GM21515 (cell line): Measurements from ENCODE around the gene ACP4.

Experiments used
- ATAC-seq: cut with Tn5 transposase; IDR thresholded peaks from one replicate; pipeline ENCODE4 v1.9.1; 2021; ENCODE audit not compliant: unreplicated experiment

The ACP4 gene

GRCh38 chr19:50820549-50821247 lies 30.5 kb downstream of the ACP4 start:
- ATAC-seq, result no peak

- ATAC-seq, result no peak
Observed at GRCh38 chr19:50821248-50821612, 31.0 kb downstream of the ACP4 start.

GRCh38 chr19:50821622-50822021 lies 31.4 kb downstream of the ACP4 start:
- ATAC-seq, result no peak

GRCh38 chr19:50822661-50823208 lies 32.5 kb downstream of the ACP4 start:
- ATAC-seq, result no peak

GRCh38 chr19:50823389-50824042 lies 33.3 kb downstream of the ACP4 start, which contains the start of gene KLK1:
Gene KLK1 (minus strand): TSS chr19:50823787. CDS start chr19:50823748, 39 bp downstream.
- ATAC-seq, result no peak

GRCh38 chr19:50826492-50827240 lies 36.5 kb downstream of the ACP4 start:
- ATAC-seq, result no peak

- ATAC-seq, result no peak
Observed at GRCh38 chr19:50827476-50827875, 37.3 kb downstream of the ACP4 start.

GRCh38 chr19:50829801-50830200 lies 39.6 kb downstream of the ACP4 start:
- no peak for ATAC-seq

- ATAC-seq, result no peak
Observed at GRCh38 chr19:50830266-50831025, 40.2 kb downstream of the ACP4 start.

GRCh38 chr19:50831026-50831396 lies 40.8 kb downstream of the ACP4 start:
- no peak for ATAC-seq

- ATAC-seq, result no peak
Observed at GRCh38 chr19:50832666-50833065, 42.5 kb downstream of the ACP4 start.

GRCh38 chr19:50833117-50833801 lies 43.0 kb downstream of the ACP4 start, which contains the start of gene KLK15:
Gene KLK15 (minus strand): TSS chr19:50833574. CDS start chr19:50831492, 2,082 bp downstream.
- no peak for ATAC-seq

GRCh38 chr19:50833802-50834167 lies 43.6 kb downstream of the ACP4 start:
- no peak for ATAC-seq

- no peak for ATAC-seq
Observed at GRCh38 chr19:50835103-50835784, 45.0 kb downstream of the ACP4 start.

- peak; percentile 77 for ATAC-seq
Observed at GRCh38 chr19:50835785-50836542, 45.7 kb downstream of the ACP4 start.

- ATAC-seq, result no peak
Observed at GRCh38 chr19:50836543-50837195, 46.5 kb downstream of the ACP4 start.

GRCh38 chr19:50837300-50837699 lies 47.1 kb downstream of the ACP4 start:
- ATAC-seq, result no peak

- no peak for ATAC-seq
Observed at GRCh38 chr19:50838239-50838638, 48.0 kb downstream of the ACP4 start.
